Activated CD4-positive, CD25-positive, alpha-beta regulatory T cell treated with anti-CD3 and anti-CD28 coated beads, Interleukin-2, amount 50 U/mL, for 24 hours (primary cell): ENCODE measurements around the gene RALGAPA2.

Source experiments
- ATAC-seq, 2 donors: fragments of 150-1000 bp; cut with Tn5 transposase; one replicate each; pipeline ENCODE4 v1.10.0; 2021; ENCODE audit warnings: mild to moderate bottlenecking in 1 of 2, moderate library complexity in 1 of 2

RALGAPA2 gene

DNA sequence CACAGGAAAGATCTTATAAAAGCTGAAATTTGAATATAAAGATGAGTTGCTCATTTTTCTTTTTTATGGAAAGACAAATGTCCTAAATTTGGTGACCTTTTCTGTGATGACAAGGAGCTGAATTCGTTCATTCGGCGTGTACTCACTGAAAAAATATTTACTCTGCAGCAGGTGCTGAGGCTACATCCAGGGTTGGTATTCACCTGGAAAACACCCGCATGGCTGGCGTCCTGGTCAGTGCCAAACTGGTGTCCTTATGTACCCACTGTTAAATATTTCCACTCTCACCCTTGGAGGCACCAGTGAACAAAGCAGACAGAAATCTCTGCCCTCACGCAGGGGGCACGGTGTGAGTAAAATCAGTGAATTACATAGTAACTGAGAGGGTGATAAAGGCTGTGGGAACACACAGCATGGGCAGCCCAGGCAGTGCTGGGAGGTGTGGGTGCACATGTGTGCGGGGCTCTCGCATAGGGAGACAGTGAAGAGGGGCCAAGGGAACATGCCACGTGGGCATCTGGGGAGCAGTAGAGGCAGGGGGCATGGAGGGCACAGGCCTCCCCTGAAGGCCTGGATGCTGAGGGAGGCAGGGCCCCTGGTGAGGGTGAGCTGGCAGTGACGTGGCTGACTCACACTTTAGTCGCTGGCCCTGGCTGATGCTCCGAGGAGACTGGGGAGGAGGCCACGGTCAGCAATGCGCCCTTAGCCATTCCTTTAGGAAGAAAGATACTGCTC is 254.9 kb downstream of the RALGAPA2 start:
- no peak for ATAC-seq

DNA sequence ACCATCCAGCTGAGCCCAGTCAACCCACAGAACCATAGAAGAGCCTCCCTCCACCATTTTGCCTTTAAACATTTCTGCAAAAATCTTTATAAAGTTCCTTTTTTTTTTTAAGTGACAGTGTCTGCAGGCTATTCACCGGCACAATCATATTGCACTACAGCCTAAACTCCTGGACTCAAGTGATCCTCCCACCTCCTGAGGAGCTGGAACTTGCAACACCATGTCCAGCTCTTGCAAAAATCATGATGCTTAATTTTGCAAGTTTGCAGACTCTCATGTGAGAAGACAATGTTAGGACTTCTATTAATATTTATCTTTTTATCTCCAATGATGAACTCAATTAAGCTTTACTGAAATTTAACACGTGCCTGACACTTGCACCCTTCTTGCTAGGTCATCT is 255.7 kb downstream of the RALGAPA2 start:
- ATAC-seq = no peak

GRCh38 chr20:20455926-20456325 is 256.5 kb downstream of the RALGAPA2 start:
- no peak for ATAC-seq

DNA sequence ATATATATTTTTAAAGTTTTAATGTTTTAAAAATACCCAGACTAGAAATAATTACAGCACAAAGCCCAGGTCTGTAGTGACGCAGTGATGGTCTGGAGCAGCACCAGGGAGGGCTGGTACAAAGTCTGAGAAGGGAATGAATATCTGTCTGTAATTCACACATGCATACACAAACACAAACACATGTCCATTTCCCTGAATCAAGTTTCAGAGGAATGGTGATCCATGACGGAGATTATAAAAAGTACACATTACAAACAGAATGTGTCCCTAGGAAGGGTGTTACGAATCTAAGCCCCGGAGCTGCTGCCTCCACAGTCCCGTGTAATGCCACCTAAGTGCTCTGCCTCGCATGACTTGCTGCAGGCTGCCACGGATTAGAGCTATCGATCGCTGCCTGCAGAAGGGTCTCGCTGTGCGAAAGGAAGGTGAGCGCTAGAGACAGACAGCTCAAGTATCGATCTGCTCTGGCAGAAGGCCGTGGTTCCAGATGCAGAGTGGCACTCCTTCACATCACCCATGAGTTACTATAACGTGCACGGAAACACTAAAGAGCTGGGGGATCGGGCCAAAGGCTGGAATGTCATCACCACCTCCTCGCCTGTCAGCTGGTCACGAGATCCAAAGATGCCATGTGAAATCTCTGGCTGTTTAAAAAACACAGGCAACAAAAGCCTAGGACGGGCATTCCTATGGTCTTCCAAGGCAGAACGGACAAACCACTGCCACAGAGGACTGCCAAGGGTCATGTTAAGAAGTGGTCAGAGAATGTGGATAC is 257.4 kb downstream of the RALGAPA2 start:
- ATAC-seq = no peak

DNA sequence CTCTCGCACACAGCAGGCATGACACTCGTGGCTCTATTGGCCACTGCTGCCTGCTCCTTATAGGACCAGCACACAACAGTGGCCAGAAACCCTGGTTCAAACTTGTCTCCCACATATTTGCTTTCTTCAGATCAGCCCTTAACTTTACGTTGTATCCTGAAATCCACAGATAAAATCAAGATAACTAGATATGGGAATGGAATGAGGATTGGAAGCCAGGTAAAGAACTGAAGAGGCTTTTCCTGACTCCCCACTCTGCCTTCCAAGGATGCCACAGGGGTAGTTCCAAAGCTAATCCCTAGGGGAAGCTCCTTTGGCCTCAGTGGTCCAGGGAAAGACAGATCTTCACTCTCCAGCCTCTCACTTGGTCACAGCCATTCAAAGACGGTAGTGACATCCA is 258.1 kb downstream of the RALGAPA2 start:
- no peak for ATAC-seq

DNA sequence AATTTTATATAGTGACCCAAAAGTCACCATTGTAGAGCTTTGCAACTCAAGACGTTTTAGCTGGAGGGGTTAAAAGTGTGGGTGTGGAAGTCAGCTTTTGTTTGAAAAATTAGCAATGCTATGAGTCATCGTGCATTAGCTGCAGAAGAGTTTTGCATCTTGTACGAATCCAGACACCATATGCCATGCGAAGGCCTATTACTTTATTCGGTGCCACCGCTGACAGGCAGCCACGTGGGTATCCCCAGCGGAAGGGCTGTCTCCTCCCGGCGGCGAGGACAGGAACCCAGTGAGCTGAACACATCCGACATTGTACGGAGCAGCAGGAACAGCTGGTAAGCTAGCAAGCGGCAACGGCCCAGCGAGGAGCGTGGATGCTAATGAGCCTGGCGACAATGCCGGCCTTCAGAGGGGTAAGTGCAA is 260.2 kb downstream of the RALGAPA2 start:
- peak; percentile 92 to 93 for ATAC-seq

DNA sequence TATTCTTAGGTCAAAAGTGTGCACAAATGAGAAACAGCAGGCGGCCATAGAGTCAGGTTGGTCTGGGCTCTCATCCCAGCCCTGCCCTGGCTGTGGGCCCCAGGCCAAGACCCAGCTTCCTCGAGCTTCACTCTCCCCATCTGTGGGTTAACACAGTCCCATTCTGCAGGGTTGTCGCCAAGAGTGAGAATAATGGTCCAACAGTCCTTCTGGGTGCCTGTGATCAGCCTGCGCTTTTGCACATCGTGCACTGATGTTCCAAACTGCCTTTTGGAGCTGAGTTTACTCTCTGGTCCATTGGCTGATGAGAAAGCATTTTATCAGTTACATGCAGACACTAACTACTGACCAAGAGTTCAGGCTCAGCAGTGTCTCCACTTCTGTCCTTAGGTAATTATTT is 261.9 kb downstream of the RALGAPA2 start:
- ATAC-seq = no peak

GRCh38 chr20:20448881-20449280 is 263.6 kb downstream of the RALGAPA2 start:
- no peak for ATAC-seq

DNA sequence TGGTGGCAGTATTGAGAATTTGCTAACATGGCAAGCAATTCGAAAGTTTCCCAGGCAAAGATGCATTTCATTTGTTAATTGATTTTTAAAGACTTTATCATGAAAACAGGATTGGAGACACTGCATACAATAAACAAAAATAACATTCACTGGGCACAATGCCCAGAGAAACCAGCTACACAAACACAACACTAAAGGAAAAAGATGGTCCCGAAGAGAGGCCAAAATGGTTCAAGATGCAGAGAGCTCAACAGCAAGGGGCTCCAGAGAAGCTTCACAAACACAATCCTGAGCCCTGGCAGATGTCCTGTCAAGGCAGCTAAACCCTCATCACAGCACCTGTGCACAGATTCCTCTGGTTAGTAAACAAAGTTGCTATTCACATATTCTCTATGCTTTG is 265.2 kb downstream of the RALGAPA2 start:
- no peak for ATAC-seq

- no peak for ATAC-seq
These were observed 265.9 kb downstream of the RALGAPA2 start for GRCh38 chr20:20446425-20447015.

DNA sequence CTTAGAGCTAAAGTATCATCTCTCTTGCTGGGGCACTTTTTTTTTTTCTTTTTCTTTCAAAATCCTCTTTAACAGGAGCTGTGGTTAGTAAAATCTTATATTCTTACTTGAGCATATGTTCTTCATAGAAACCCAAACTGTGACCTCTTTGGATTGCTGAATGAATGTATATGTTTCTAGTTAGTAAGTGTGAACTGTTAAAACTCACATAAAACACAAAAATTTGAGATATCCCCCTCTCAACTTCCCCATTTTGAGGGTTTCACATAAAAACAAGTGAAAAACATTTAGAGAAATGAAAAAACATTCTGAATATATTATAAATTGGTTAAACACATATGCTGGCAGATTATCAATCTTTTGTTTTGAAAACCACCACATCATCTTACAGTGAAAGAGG is 266.4 kb downstream of the RALGAPA2 start:
- no peak for ATAC-seq

GRCh38 chr20:20443504-20443903 is 268.9 kb downstream of the RALGAPA2 start:
- no peak for ATAC-seq

DNA sequence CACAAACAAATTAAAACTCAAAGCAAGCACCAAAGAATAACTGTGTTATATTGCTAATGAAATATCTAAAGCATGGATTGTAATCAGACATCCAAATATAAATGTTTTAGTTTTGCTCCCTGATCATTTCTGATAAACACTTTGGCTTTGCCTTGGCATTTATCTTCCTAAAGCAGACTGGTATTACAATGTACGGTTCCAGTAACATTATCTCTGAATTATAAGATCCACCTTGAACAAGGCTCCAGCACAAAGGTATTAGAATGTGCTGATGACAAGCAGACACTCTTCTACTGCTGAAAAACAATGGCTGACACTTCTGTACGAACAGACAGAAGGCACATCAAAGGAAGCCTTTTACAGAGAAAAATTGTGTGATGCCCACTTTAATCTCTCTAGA is 270.0 kb downstream of the RALGAPA2 start:
- no peak for ATAC-seq

GRCh38 chr20:20440886-20441658 is 271.4 kb downstream of the RALGAPA2 start:
- ATAC-seq = no peak

DNA sequence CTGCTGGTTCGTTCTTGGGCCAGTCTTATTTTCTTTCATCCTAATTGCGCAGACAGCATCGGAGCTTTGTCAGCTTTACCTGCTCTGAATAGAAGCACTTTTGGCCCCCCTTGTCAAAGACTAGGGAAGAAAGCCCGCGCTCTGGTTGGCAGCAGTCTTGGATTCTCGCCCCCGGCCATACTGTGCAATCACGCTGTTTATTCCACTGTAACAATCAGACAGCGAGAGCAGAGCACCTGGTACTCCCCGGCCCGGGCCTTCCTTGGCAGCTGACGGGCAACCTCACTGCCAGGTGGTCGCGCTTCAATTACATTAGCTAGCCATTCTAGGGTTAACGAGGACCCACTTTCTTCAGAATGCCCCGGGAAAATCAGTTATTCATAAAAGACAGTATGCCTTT is 272.0 kb downstream of the RALGAPA2 start:
- no peak for ATAC-seq

DNA sequence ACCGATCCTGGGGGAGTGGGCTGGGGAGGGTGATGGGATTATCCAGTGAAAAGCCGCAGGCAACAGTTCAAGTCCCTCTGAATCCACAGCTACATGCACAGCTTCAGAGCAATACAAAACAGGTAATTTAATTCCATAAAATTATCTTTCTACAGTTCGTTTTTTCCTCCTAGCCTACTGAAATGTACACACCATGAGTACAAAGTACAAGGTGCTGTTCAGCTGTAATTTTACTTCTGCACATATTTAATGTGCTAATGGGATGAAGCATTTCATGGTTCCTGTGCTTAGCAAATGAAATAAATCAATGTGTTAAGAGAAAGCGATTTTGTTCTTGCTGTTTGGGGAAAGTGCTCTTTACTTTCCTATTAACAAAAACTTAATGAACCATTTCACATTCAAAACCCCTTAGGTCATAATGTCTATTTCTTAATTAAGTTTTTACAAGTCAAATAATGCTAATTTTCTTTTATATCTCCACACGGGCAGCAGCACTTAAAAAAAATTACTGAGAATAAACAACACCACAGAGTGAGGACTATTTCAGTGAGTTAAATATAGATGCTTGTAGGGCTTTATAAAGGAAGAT is 272.7 kb downstream of the RALGAPA2 start:
- ATAC-seq = no peak

GRCh38 chr20:20437314-20437713 is 275.1 kb downstream of the RALGAPA2 start:
- no peak for ATAC-seq

GRCh38 chr20:20436689-20437088 is 275.8 kb downstream of the RALGAPA2 start:
- ATAC-seq = no peak

- ATAC-seq = no peak
These were observed 277.0 kb downstream of the RALGAPA2 start for GRCh38 chr20:20435453-20435852.

DNA sequence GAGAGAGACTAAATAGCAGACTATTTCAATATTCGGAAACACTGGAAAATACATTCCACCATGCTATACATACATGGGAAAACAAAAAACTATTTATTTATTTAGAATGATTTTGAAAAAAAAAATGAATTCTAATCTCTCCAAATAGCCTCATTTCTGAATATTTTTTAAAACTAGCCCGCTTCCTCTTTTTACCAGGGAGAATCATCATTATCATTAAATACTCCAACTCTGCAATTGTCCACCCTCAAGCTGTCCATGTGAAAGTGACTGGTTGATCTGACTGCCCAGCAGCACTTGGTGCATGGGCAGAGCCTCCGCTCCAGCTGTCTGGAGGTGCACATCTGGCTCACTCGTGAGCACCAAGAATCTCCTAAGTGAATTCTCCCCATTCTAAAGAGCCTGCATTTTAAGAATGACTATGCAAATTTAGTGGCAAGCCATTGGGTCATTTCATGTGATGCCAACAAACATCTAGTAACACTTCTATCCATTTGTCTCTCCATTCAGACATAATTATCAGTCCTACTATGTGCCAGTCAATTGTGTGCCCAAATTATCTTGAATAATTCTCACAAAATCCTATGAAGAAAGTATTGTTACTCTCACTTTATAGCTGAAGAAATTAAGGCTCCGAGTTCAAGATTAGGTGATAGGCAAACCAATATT is 279.7 kb downstream of the RALGAPA2 start:
- ATAC-seq = no peak

DNA sequence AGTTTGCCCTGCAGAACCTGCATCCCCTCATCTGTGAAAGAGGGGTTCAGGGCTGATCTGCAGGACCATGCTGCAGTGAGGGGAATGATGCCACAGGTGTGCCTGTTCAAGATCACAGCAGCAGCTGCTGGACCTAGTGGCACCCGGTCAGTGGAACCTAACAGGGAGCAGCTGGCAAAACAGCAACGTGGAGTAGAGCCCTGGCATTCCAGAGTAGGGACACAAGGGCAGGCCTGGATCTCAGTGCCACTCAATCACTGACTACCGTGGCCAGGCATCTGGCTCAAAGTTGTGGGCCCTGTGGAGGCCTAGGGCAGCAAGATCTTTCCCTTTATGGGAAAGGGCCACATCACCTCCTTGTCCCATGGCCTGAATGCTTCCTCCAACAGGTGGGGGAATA is 282.4 kb downstream of the RALGAPA2 start:
- no peak for ATAC-seq

- no peak for ATAC-seq
These were observed 284.4 kb downstream of the RALGAPA2 start for GRCh38 chr20:20428067-20428466.
